ENCODE measurements around the gene CEP41. TPM values are rescaled to one million over a fixed set of nuclear protein-coding genes. Genes with fewer than 3 reads are reported as not detected.

The CEP41 gene
- total RNA-seq, 3 donors from 2014 or later = 5.9 to 8.9 (median 7.0) TPM

DNA sequence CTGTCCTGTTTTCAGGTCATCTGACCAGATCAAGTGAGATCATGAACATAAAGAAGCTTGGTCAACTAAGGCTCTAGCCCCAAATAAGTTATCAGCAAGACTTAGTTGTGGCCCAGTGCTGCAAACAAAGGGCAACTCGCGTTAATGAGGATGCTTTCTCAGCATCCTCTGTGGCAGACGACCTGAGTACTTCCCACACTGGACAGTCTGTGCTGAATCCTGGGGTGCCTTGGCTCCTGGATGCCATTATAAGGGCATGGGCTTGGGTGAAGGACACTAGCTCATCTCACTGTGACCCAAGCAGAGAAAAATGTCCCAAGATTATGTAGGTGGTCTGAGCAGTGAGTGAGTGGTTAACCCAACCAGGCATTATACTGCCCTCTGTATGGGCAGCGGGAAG is 82.3 kb downstream of the CEP41 start:
- Histone ChIP-seq H3K9me3 (peaks cover 0 to 5% of the 10 kb centered on the region in 2 donors), H3K4me1 (peaks cover 11 to 12% of the 10 kb centered on the region in 2 donors), H3K27me3 (no peaks in the 10 kb centered on the region), H3K4me3 (no peak overlapping the region), H3K27ac (no peak overlapping the region), H3K36me3 (no peaks in the 10 kb centered on the region)
- no peak for DNase-seq (ENCODE audit: low spot score in 2 of 2)
- intact Hi-C loops (cut with DNase I; ENCODE audit: low total_unique reads) = no loop called here
- no peak for TF ChIP-seq POLR2AphosphoS5 (IDR thresholded peaks at IDR 0.05)
- no peak for TF ChIP-seq CTCF (IDR thresholded peaks at IDR 0.05)
- TF ChIP-seq POLR2A (IDR thresholded peaks at IDR 0.05) = no peak

GRCh38 chr7:130356876-130357611 is 83.8 kb downstream of the CEP41 start:
- intact Hi-C loops (cut with DNase I; ENCODE audit: low total_unique reads) = no loop called here
- peak; percentile 85 to 93 for DNase-seq (ENCODE audit: low spot score in 2 of 2)
- Histone ChIP-seq H3K27ac (peak overlapping the region; percentile 96 to 97), H3K36me3 (no peaks in the 10 kb centered on the region), H3K9me3 (peaks cover 0 to 5% of the 10 kb centered on the region in 2 donors), H3K4me1 (peaks cover 11 to 18% of the 10 kb centered on the region in 2 donors), H3K27me3 (no peaks in the 10 kb centered on the region), H3K4me3 (peak overlapping the region in 1 of 3 donors; percentile 38)
- TF ChIP-seq CTCF (IDR thresholded peaks at IDR 0.05) (no peak), POLR2AphosphoS5 (IDR thresholded peaks at IDR 0.05) (peak; percentile 89 to 93 (median 92)), POLR2A (IDR thresholded peaks at IDR 0.05) (no peak)

DNA sequence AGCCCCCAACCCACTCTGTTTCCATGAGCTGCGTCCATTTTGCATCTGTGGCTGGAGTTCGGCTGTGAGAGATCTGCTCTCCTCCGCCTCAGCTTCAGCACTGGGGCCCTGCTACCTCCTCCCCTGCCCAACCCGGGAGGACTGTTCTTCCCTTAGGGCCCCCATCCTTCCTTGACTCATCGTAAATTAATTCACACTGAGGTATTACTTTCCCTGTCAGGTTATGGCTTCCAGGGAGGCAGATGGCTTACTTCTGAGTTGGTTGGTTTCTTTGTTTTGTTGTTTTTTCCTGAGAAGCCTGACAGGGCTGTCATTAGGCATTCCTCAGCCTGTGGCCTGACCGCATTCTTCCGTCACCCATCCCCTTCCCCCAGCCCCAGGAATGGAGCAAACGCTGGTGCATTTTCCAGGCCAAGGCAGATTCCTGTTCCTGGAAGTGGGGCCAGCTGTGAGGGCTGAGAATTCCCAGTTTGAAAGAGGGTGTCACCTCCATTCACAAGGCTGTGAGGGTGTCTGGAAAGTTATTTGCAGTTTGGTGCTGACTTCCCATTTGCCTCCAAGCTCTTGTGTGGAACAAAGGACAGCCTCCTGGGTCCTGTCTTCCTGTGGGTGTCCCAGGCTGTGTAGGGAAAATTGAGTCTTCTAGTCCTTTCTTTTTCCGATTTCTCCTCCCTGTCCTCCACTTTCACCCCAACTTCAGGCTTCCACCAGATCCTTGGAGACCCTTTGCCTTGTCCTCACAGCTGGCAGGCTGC is 84.5 kb downstream of the CEP41 start:
- H3K27ac ChIP-seq = peak overlapping the region; percentile 96 to 97
- no peaks in the 10 kb centered on the region for H3K27me3 ChIP-seq
- intact Hi-C loops (cut with DNase I; ENCODE audit: low total_unique reads) = no loop called here
- H3K36me3 ChIP-seq = no peaks in the 10 kb centered on the region
- TF ChIP-seq POLR2A (IDR thresholded peaks at IDR 0.05) = no peak
- peak; percentile 73 to 86 (median 79) for TF ChIP-seq POLR2AphosphoS5 (IDR thresholded peaks at IDR 0.05)
- TF ChIP-seq CTCF (IDR thresholded peaks at IDR 0.05) = no peak
- peaks cover 0 to 5% of the 10 kb centered on the region in 2 donors for H3K9me3 ChIP-seq
- H3K4me1 ChIP-seq = peaks cover 13 to 18% of the 10 kb centered on the region in 2 donors
- peak; percentile 81 to 86 for DNase-seq (ENCODE audit: low spot score in 2 of 2)
- H3K4me3 ChIP-seq = peak overlapping the region in 1 of 3 donors; percentile 38

- no peak for DNase-seq (ENCODE audit: low spot score in 2 of 2)
- H3K27me3 ChIP-seq = no peaks in the 10 kb centered on the region
- no peak overlapping the region for H3K4me3 ChIP-seq
- no peaks in the 10 kb centered on the region for H3K36me3 ChIP-seq
- peak overlapping the region; percentile 79 for H3K27ac ChIP-seq
- TF ChIP-seq CTCF (IDR thresholded peaks at IDR 0.05) (no peak), POLR2A (IDR thresholded peaks at IDR 0.05) (no peak), POLR2AphosphoS5 (IDR thresholded peaks at IDR 0.05) (no peak)
- no peaks in the 10 kb centered on the region for H3K9me3 ChIP-seq
- peaks cover 18 to 20% of the 10 kb centered on the region in 2 donors for H3K4me1 ChIP-seq
- intact Hi-C loops (cut with DNase I; ENCODE audit: low total_unique reads) = no loop called here
These were observed 87.6 kb downstream of the CEP41 start for GRCh38 chr7:130353196-130353595.
